C4-2B (cell line): Measurements from ENCODE around the gene CREG2.

Experiments used
- CTCF ChIP-seq: fragments of 450-650 bp; conservative IDR thresholded peaks from 2 replicates; pipeline ENCODE4 v1.5.1; 2017; ENCODE audit warnings: mild to moderate bottlenecking
- ZFX ChIP-seq: fragments of 450-650 bp; IDR thresholded peaks from 2 replicates; pipeline ENCODE4 v1.6.1; 2017

GRCh38 chr2:101368376-101368775 is 18.9 kb downstream of the CREG2 start:
- TF ChIP-seq CTCF (no peak), ZFX (no peak)
